HCT116 (cell line): Measurements from ENCODE around the gene AGBL1. TPM values are rescaled to one million over a fixed set of nuclear protein-coding genes. Genes with fewer than 3 reads are reported as not detected.

Experiments used
- ATAC-seq: fragments of 200-7000 bp; cut with Tn5 transposase; 2 replicates; pipeline ENCODE4 v1.9.1; 2020; ENCODE audit warnings: mild to moderate bottlenecking, moderate library complexity
- BruUV-seq: library from RNA; stranded (reverse); fragments of 400-500 nt; replicated peaks from 2 replicates; lab custom pipeline; 2021; lab: Mats Ljungman, UMichigan
- CTCF ChIA-PET: fragments of 300-600 bp; sonication (Branson Sonifier 250); formaldehyde crosslinking; loops from one replicate; lab custom pipeline; 2021; ENCODE audit warnings: antibody characterized with exemption; lab: Charles Lee
- POLR2A ChIA-PET: fragments of 300-600, 350-600 bp; sonication (Branson Sonifier 250); formaldehyde crosslinking; loops from one replicate; lab custom pipeline; 2021; ENCODE audit warnings: antibody characterized with exemption; lab: Charles Lee
- RAD21 ChIA-PET, 2 experiments: fragments of 300-600 bp; sonication (Branson Sonifier 250); formaldehyde crosslinking; loops; one replicate each; lab custom pipeline; 2023; ENCODE audit warnings: low total read pairs in 2 of 2; ENCODE audit not compliant: uncharacterized antibody in 2 of 2, unreplicated experiment in 2 of 2, low non-redundant PET in 1 of 2; lab: Charles Lee
- DNase-seq: peaks from one replicate; pipeline ENCODE4 v3.0.0-alpha.2; 2010; ENCODE audit warnings: low read depth, low spot score
- H2AFZ ChIP-seq: fragments of 200-600 bp; shearing (Covaris generic), sonication (generic); 2 replicates; pipeline ENCODE4 v1.6.1; 2017; ENCODE audit warnings: low read depth, mixed run types, mixed read lengths, antibody characterized with exemption, low read length; ENCODE audit not compliant: poor library complexity, severe bottlenecking
- H3K27ac ChIP-seq: 2 replicates; pipeline ENCODE4 v1.5.1; 2012; ENCODE audit warnings: low read depth, low read length
- H3K27me3 ChIP-seq: fragments of 200-600 bp; sonication (generic); 2 replicates; pipeline ENCODE4 v1.6.1; 2016; ENCODE audit warnings: mixed run types, low read length, mixed read lengths; ENCODE audit not compliant: insufficient read depth
- H3K36me3 ChIP-seq, 2 experiments: fragments of 200-500 bp in 1 of 2; fragments of 200-600 bp in 1 of 2; sonication (Bioruptor generic) in 1 of 2; sonication (generic) in 1 of 2; 2 replicates each; pipeline versions ENCODE4 v1.5.1 to v1.6.1; 2014 to 2016; ENCODE audit warnings: low read length in 2 of 2, inconsistent platforms in 1 of 2, mixed read lengths in 1 of 2, mixed run types in 1 of 2; ENCODE audit not compliant: insufficient read depth in 2 of 2, control insufficient read depth in 1 of 2
- H3K4me1 ChIP-seq, 2 experiments: fragments of 200-600 bp in 1 of 2; sonication (generic) in 1 of 2; 2 replicates each; pipeline versions ENCODE4 v1.5.1 to v1.6.1; 2012 to 2017; ENCODE audit warnings: low read length in 2 of 2, inconsistent platforms in 1 of 2, mild to moderate bottlenecking in 1 of 2, mixed read lengths in 1 of 2, mixed run types in 1 of 2, moderate library complexity in 1 of 2; ENCODE audit not compliant: insufficient read depth in 2 of 2, control insufficient read depth in 1 of 2
- H3K4me2 ChIP-seq: fragments of 200-600 bp; sonication (generic); 2 replicates; pipeline ENCODE4 v1.6.1; 2017; ENCODE audit warnings: mixed run types, low read length, mixed read lengths
- H3K4me3 ChIP-seq, 2 experiments: fragments of 200-600 bp in 1 of 2; sonication (generic) in 1 of 2; replicated peaks in 1 of 2; 2 replicates each; pipeline ENCODE4 v1.5.1; 2011 to 2016; ENCODE audit warnings: low read length in 2 of 2, control low read depth in 1 of 2, low read depth in 1 of 2, mild to moderate bottlenecking in 1 of 2, mixed read lengths in 1 of 2, mixed run types in 1 of 2
- H3K79me2 ChIP-seq: fragments of 200-600 bp; sonication (generic); 2 replicates; pipeline ENCODE4 v1.6.1; 2017; ENCODE audit warnings: mild to moderate bottlenecking, mixed run types, low read length, moderate library complexity, mixed read lengths; ENCODE audit not compliant: insufficient read depth
- H3K9ac ChIP-seq: fragments of 200-600 bp; sonication (generic); 2 replicates; pipeline ENCODE4 v1.6.1; 2016; ENCODE audit warnings: low read length, mixed read lengths
- H3K9me2 ChIP-seq: fragments of 200-600 bp; sonication (generic), shearing (Covaris generic); 2 replicates; pipeline ENCODE4 v1.6.1; 2017; ENCODE audit warnings: mixed run types, mild to moderate bottlenecking, moderate library complexity; ENCODE audit not compliant: insufficient read depth
- H3K9me3 ChIP-seq, 2 experiments: fragments of 200-500 bp in 1 of 2; fragments of 200-600 bp in 1 of 2; sonication (Bioruptor generic) in 1 of 2; sonication (generic) in 1 of 2; 2 replicates each; pipeline ENCODE4 v1.6.1; 2014 to 2017; ENCODE audit warnings: low read length in 2 of 2, mixed read lengths in 2 of 2, inconsistent platforms in 1 of 2, low read depth in 1 of 2, mild to moderate bottlenecking in 1 of 2, mixed run types in 1 of 2, moderate library complexity in 1 of 2; ENCODE audit not compliant: control insufficient read depth in 1 of 2, insufficient read depth in 1 of 2
- H4K20me1 ChIP-seq: fragments of 200-600 bp; sonication (generic), shearing (Covaris generic); 2 replicates; pipeline ENCODE4 v1.6.1; 2017; ENCODE audit warnings: mixed run types, mild to moderate bottlenecking, moderate library complexity; ENCODE audit not compliant: insufficient read depth
- CBX3 ChIP-seq: IDR thresholded peaks from 2 replicates; pipeline ENCODE4 v1.6.1; 2012; ENCODE audit warnings: low read depth
- CEBPB ChIP-seq: IDR thresholded peaks from 2 replicates; pipeline ENCODE4 v1.6.1; 2012; ENCODE audit warnings: low read depth
- EZH2phosphoT487 ChIP-seq: fragments of 200-600 bp; IDR thresholded peaks from 2 replicates; pipeline ENCODE4 v1.6.1; 2018; ENCODE audit warnings: antibody characterized with exemption, borderline replicate concordance
- FOSL1 ChIP-seq: IDR thresholded peaks from 2 replicates; pipeline ENCODE4 v1.6.1; 2012; ENCODE audit warnings: low read depth
- JUND ChIP-seq: IDR thresholded peaks from 2 replicates; pipeline ENCODE4 v1.6.1; 2012
- POLR2A ChIP-seq: IDR thresholded peaks from 2 replicates; pipeline ENCODE4 v1.7.0; 2011; ENCODE audit warnings: borderline replicate concordance; ENCODE audit not compliant: insufficient read depth, insufficient read length; ENCODE audit errors: extremely low read depth
- POLR2AphosphoS5 ChIP-seq: IDR thresholded peaks from 2 replicates; pipeline ENCODE4 v1.6.1; 2011; ENCODE audit warnings: mild to moderate bottlenecking, low read depth, low read length, moderate library complexity
- SIN3A ChIP-seq: IDR thresholded peaks from 2 replicates; pipeline ENCODE4 v1.6.1; 2012; ENCODE audit warnings: low read depth
- SP1 ChIP-seq: IDR thresholded peaks from 2 replicates; pipeline ENCODE4 v1.6.1; 2012; ENCODE audit warnings: low read depth
- SRF ChIP-seq: IDR thresholded peaks from 2 replicates; pipeline ENCODE4 v1.6.1; 2012; ENCODE audit warnings: low read depth
- ZNF274 ChIP-seq: fragments of 200-500 bp; sonication (Bioruptor generic); IDR thresholded peaks from 2 replicates; pipeline ENCODE4 v1.6.1; 2014; ENCODE audit warnings: mild to moderate bottlenecking, low read depth, low read length, inconsistent platforms
- intact Hi-C: fragments of 100-400 bp; cut with micrococcal nuclease; formaldehyde crosslinking; loops from 2 replicates; pipeline ENCODE4 v1.10.0; 2022
- total RNA-seq: library from RNA; stranded (reverse); gene quantifications from one replicate; pipeline ENCODE4 v1.2.1, GENCODE V29; 2021; ENCODE audit not compliant: unreplicated experiment
- TF ChIP-seq, protein P1 (sequence below), 3 experiments: fragments of 200-600 bp in 1 of 3; sonication (generic) in 1 of 3; IDR thresholded peaks in 2 of 3; conservative IDR thresholded peaks in 1 of 3; 2 replicates each; pipeline ENCODE4 v1.5.1; 2012 to 2017; ENCODE audit warnings: low read depth in 2 of 3, low read length in 2 of 3, antibody characterized with exemption in 1 of 3, borderline replicate concordance in 1 of 3, control low read depth in 1 of 3, mild to moderate bottlenecking in 1 of 3, mixed read lengths in 1 of 3, mixed run types in 1 of 3, moderate library complexity in 1 of 3; ENCODE audit not compliant: insufficient read depth in 1 of 3
- TF ChIP-seq, protein P2 (sequence below): IDR thresholded peaks from 2 replicates; pipeline ENCODE4 v1.6.1; 2012
- TF ChIP-seq, protein P3 (sequence below): IDR thresholded peaks from 2 replicates; pipeline ENCODE4 v1.6.1; 2012; ENCODE audit warnings: low read depth
- TF ChIP-seq, protein P4 (sequence below): IDR thresholded peaks from 2 replicates; pipeline ENCODE4 v1.6.1; 2011; ENCODE audit warnings: mild to moderate bottlenecking, low read length, moderate library complexity; ENCODE audit not compliant: insufficient replicate concordance; ENCODE audit errors: extremely low read depth

The AGBL1 gene
- total RNA-seq, 1 experiment from 2014 or later = not detected

DNA sequence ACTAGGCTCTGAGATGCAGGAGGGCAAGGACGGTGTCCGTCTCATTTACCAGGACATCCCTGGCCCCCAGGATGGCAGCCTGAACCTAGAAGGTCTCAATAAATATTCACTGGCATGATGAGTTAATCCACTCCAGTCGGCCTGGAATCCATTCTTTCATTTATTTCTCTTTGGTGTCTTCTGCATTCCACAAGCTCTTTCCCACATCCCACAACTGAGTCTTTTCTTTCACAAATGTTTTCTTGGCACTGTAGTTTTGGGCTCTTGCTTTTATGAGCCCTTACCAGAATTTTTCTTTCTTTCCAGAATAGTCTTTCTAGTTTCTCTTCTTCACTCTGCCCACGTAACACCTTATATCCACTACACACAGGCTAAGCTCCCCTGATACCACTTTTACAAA lies 778.0 kb downstream of the AGBL1 start:
- Histone ChIP-seq H3K9me2 (no peaks in the 10 kb centered on the region), H3K9ac (no peak overlapping the region), H4K20me1 (no peaks in the 10 kb centered on the region), H3K27me3 (no peaks in the 10 kb centered on the region), H3K9me3 (peaks cover 10 to 29% of the 10 kb centered on the region in 2 experiments; a peak in 2 of 4 replicates), H2AFZ (no peak overlapping the region), H3K36me3 (no peaks in the 10 kb centered on the region), H3K4me2 (no peak overlapping the region), H3K27ac (no peak overlapping the region), H3K4me3 (no peak overlapping the region), H3K4me1 (no peaks in the 10 kb centered on the region), H3K79me2 (no peaks in the 10 kb centered on the region)
- TF ChIP-seq ZNF274 (no peak), FOSL1 (no peak), POLR2A (no peak), SRF (no peak), POLR2AphosphoS5 (no peak), SP1 (no peak), SIN3A (no peak), CEBPB (no peak), CBX3 (no peak), JUND (no peak), EZH2phosphoT487 (no peak)
- TF ChIP-seq, protein P1, sequence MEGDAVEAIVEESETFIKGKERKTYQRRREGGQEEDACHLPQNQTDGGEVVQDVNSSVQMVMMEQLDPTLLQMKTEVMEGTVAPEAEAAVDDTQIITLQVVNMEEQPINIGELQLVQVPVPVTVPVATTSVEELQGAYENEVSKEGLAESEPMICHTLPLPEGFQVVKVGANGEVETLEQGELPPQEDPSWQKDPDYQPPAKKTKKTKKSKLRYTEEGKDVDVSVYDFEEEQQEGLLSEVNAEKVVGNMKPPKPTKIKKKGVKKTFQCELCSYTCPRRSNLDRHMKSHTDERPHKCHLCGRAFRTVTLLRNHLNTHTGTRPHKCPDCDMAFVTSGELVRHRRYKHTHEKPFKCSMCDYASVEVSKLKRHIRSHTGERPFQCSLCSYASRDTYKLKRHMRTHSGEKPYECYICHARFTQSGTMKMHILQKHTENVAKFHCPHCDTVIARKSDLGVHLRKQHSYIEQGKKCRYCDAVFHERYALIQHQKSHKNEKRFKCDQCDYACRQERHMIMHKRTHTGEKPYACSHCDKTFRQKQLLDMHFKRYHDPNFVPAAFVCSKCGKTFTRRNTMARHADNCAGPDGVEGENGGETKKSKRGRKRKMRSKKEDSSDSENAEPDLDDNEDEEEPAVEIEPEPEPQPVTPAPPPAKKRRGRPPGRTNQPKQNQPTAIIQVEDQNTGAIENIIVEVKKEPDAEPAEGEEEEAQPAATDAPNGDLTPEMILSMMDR (IDR thresholded peaks at IDR 0.05 in 2 of 3, conservative IDR thresholded peaks at IDR 0.05 in 1 of 3; ENCODE audit: borderline replicate concordance in 1 of 3, insufficient read depth in 1 of 3, low read depth in 2 of 3, low read length in 2 of 3) = no peak
- TF ChIP-seq, protein P2, sequence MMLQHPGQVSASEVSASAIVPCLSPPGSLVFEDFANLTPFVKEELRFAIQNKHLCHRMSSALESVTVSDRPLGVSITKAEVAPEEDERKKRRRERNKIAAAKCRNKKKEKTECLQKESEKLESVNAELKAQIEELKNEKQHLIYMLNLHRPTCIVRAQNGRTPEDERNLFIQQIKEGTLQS = no peak
- TF ChIP-seq, protein P3, sequence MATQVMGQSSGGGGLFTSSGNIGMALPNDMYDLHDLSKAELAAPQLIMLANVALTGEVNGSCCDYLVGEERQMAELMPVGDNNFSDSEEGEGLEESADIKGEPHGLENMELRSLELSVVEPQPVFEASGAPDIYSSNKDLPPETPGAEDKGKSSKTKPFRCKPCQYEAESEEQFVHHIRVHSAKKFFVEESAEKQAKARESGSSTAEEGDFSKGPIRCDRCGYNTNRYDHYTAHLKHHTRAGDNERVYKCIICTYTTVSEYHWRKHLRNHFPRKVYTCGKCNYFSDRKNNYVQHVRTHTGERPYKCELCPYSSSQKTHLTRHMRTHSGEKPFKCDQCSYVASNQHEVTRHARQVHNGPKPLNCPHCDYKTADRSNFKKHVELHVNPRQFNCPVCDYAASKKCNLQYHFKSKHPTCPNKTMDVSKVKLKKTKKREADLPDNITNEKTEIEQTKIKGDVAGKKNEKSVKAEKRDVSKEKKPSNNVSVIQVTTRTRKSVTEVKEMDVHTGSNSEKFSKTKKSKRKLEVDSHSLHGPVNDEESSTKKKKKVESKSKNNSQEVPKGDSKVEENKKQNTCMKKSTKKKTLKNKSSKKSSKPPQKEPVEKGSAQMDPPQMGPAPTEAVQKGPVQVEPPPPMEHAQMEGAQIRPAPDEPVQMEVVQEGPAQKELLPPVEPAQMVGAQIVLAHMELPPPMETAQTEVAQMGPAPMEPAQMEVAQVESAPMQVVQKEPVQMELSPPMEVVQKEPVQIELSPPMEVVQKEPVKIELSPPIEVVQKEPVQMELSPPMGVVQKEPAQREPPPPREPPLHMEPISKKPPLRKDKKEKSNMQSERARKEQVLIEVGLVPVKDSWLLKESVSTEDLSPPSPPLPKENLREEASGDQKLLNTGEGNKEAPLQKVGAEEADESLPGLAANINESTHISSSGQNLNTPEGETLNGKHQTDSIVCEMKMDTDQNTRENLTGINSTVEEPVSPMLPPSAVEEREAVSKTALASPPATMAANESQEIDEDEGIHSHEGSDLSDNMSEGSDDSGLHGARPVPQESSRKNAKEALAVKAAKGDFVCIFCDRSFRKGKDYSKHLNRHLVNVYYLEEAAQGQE = no peak
- TF ChIP-seq, protein P4, sequence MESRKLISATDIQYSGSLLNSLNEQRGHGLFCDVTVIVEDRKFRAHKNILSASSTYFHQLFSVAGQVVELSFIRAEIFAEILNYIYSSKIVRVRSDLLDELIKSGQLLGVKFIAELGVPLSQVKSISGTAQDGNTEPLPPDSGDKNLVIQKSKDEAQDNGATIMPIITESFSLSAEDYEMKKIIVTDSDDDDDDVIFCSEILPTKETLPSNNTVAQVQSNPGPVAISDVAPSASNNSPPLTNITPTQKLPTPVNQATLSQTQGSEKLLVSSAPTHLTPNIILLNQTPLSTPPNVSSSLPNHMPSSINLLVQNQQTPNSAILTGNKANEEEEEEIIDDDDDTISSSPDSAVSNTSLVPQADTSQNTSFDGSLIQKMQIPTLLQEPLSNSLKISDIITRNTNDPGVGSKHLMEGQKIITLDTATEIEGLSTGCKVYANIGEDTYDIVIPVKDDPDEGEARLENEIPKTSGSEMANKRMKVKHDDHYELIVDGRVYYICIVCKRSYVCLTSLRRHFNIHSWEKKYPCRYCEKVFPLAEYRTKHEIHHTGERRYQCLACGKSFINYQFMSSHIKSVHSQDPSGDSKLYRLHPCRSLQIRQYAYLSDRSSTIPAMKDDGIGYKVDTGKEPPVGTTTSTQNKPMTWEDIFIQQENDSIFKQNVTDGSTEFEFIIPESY = no peak
- ChIA-PET CTCF (no interaction called here), POLR2A (no interaction called here), RAD21 (no interaction called here)
- DNase-seq (no peak), ATAC-seq (no peak)
- BruUV-seq = no TSS peak
- intact Hi-C loops = no loop called here
